Measurements from ENCODE around the gene CNTN5. TPM values are rescaled to one million over a fixed set of nuclear protein-coding genes. Genes with fewer than 3 reads are reported as not detected.

The CNTN5 gene
- total RNA-seq, 2 donors from 2014 or later = 0.85 to 4.2 TPM

GRCh38 chr11:99327527-99327926 is 306.8 kb downstream of the CNTN5 start:
- Histone ChIP-seq H3K27me3 (replicated peaks; ENCODE audit: insufficient read depth) (no peaks in the 10 kb centered on the region), H3K4me1 (ENCODE audit: control insufficient read depth in 1 of 2, low read depth in 2 of 2) (no peaks in the 10 kb centered on the region), H3K9me3 (no peaks in the 10 kb centered on the region), H3K4me3 (no peak overlapping the region), H3K36me3 (no peaks in the 10 kb centered on the region), H3K27ac (no peak overlapping the region)
- no peak for TF ChIP-seq CTCF (IDR thresholded peaks at IDR 0.05)
- ATAC-seq (ENCODE audit: insufficient number of reproducible peaks, low FRiP score, low read depth) (no peak), DNase-seq (ENCODE audit: low spot score) (no peak)

- Histone ChIP-seq H3K27ac (no peak overlapping the region), H3K36me3 (no peaks in the 10 kb centered on the region), H3K4me3 (no peak overlapping the region), H3K9me3 (no peaks in the 10 kb centered on the region), H3K27me3 (replicated peaks; ENCODE audit: insufficient read depth) (no peaks in the 10 kb centered on the region), H3K4me1 (ENCODE audit: control insufficient read depth in 1 of 2, low read depth in 2 of 2) (no peaks in the 10 kb centered on the region)
- ATAC-seq (ENCODE audit: insufficient number of reproducible peaks, low FRiP score, low read depth) (no peak), DNase-seq (ENCODE audit: low spot score) (no peak)
- no peak for TF ChIP-seq CTCF (IDR thresholded peaks at IDR 0.05)
Observed at GRCh38 chr11:99333621-99334020, 312.9 kb downstream of the CNTN5 start.

GRCh38 chr11:99343117-99343516 is 322.4 kb downstream of the CNTN5 start:
- H3K4me1 ChIP-seq (ENCODE audit: control insufficient read depth in 1 of 2, low read depth in 2 of 2) = peaks cover 4 to 8% of the 10 kb centered on the region in 2 donors
- ATAC-seq (ENCODE audit: insufficient number of reproducible peaks, low FRiP score, low read depth) (no peak), DNase-seq (ENCODE audit: low spot score) (no peak)
- H3K27me3 ChIP-seq (replicated peaks; ENCODE audit: insufficient read depth) = no peaks in the 10 kb centered on the region
- H3K27ac ChIP-seq = no peak overlapping the region
- no peaks in the 10 kb centered on the region for H3K36me3 ChIP-seq
- TF ChIP-seq CTCF (IDR thresholded peaks at IDR 0.05) = no peak
- H3K9me3 ChIP-seq = no peaks in the 10 kb centered on the region
- no peak overlapping the region for H3K4me3 ChIP-seq

- Histone ChIP-seq H3K4me3 (no peak overlapping the region), H3K4me1 (ENCODE audit: control insufficient read depth in 1 of 2, low read depth in 2 of 2) (peaks cover 5 to 39% of the 10 kb centered on the region in 2 donors), H3K27me3 (replicated peaks; ENCODE audit: insufficient read depth) (no peaks in the 10 kb centered on the region), H3K27ac (peak overlapping the region in 1 of 2 donors; percentile 41), H3K9me3 (no peaks in the 10 kb centered on the region), H3K36me3 (no peaks in the 10 kb centered on the region)
- no peak for ATAC-seq (ENCODE audit: insufficient number of reproducible peaks, low FRiP score, low read depth)
- no peak for TF ChIP-seq CTCF (IDR thresholded peaks at IDR 0.05)
- no peak for DNase-seq (ENCODE audit: low spot score)
Observed at GRCh38 chr11:99349151-99349673, 328.5 kb downstream of the CNTN5 start.

- no peaks in the 10 kb centered on the region for H3K27me3 ChIP-seq (replicated peaks; ENCODE audit: insufficient read depth)
- H3K4me3 ChIP-seq = no peak overlapping the region
- no peak for TF ChIP-seq CTCF (IDR thresholded peaks at IDR 0.05)
- H3K27ac ChIP-seq = no peak overlapping the region
- peaks cover 5 to 39% of the 10 kb centered on the region in 2 donors for H3K4me1 ChIP-seq (ENCODE audit: control insufficient read depth in 1 of 2, low read depth in 2 of 2)
- no peak for DNase-seq (ENCODE audit: low spot score)
- H3K36me3 ChIP-seq = no peaks in the 10 kb centered on the region
- H3K9me3 ChIP-seq = no peaks in the 10 kb centered on the region
- no peak for ATAC-seq (ENCODE audit: insufficient number of reproducible peaks, low FRiP score, low read depth)
Observed at GRCh38 chr11:99351624-99352023, 330.9 kb downstream of the CNTN5 start.

All from thoracic aorta (tissue), 2 donors.